Endothelial cell of umbilical vein (primary cell): ENCODE data around the gene CSNK1E. TPM values are rescaled to one million over a fixed set of nuclear protein-coding genes. Genes with fewer than 3 reads are reported as not detected.

Experiments used
- BruUV-seq: library from RNA; stranded (reverse); fragments of 400-500 nt; replicated peaks from 2 replicates; lab custom pipeline; 2021; lab: Mats Ljungman, UMichigan
- CTCF ChIA-PET: fragments of 300-600, 350-600 bp; sonication (Branson Sonifier 250); formaldehyde crosslinking; loops from one replicate; lab custom pipeline; 2021; ENCODE audit warnings: antibody characterized with exemption, inconsistent platforms; lab: Charles Lee
- POLR2A ChIA-PET: fragments of 300-600, 350-600 bp; sonication (Branson Sonifier 250); formaldehyde crosslinking; loops from one replicate; lab custom pipeline; 2021; ENCODE audit warnings: antibody characterized with exemption, inconsistent platforms; lab: Charles Lee
- DNase-seq: peaks from one replicate; pipeline ENCODE4 v3.0.0-alpha.2; 2011; ENCODE audit warnings: low read depth, low spot score
- FAIRE-seq: peaks from 2 replicates; lab custom pipeline; 2011; peaks lifted over from hg19 to GRCh38; lab: Jason Lieb, UNC
- H2AFZ ChIP-seq: 2 replicates; pipeline ENCODE4 v1.6.0; 2012; ENCODE audit warnings: low read depth, low read length, control low read depth, inconsistent platforms
- H3K27ac ChIP-seq: 2 replicates; pipeline ENCODE4 v1.5.1; 2011; ENCODE audit warnings: low read depth, mild to moderate bottlenecking, control low read depth, low read length, moderate library complexity; ENCODE audit not compliant: insufficient read depth
- H3K27me3 ChIP-seq, 2 experiments: 2 replicates each; pipeline versions ENCODE4 v1.6.0 to v1.6.1; 2011; ENCODE audit warnings: low read length in 2 of 2, mixed read lengths in 1 of 2; ENCODE audit not compliant: control insufficient read depth in 2 of 2, insufficient read depth in 2 of 2
- H3K36me3 ChIP-seq, 2 experiments: 2 replicates in 1 of 2; 3 replicates in 1 of 2; pipeline ENCODE4 v1.5.1; 2011; ENCODE audit warnings: low read length in 2 of 2, mild to moderate bottlenecking in 1 of 2, moderate library complexity in 1 of 2; ENCODE audit not compliant: control insufficient read depth in 2 of 2, insufficient read depth in 2 of 2; ENCODE audit errors: extremely low read depth in 1 of 2
- H3K4me1 ChIP-seq: 3 replicates; pipeline ENCODE4 v1.5.1; 2011; ENCODE audit warnings: mild to moderate bottlenecking, low read length; ENCODE audit not compliant: control insufficient read depth, insufficient read depth; ENCODE audit errors: extremely low read depth
- H3K4me2 ChIP-seq: 2 replicates; pipeline ENCODE4 v1.6.1; 2011; ENCODE audit warnings: low read length, control low read depth, mixed read lengths; ENCODE audit not compliant: insufficient read depth
- H3K4me3 ChIP-seq, 3 experiments: fragments of 200-600 bp in 1 of 3; sonication (generic), shearing (Covaris generic) in 1 of 3; replicated peaks in 1 of 3; 2 replicates each; pipeline ENCODE4 v1.5.1; 2011 to 2016; ENCODE audit warnings: control low read depth in 3 of 3, low read length in 3 of 3, mild to moderate bottlenecking in 2 of 3, inconsistent platforms in 1 of 3, low read depth in 1 of 3, moderate library complexity in 1 of 3; ENCODE audit not compliant: insufficient read depth in 1 of 3
- H3K79me2 ChIP-seq: 2 replicates; pipeline ENCODE4 v1.6.0; 2012; ENCODE audit warnings: low read length, inconsistent platforms; ENCODE audit not compliant: control insufficient read depth, insufficient read depth
- H3K9ac ChIP-seq: replicated peaks from 2 replicates; pipeline ENCODE3; 2011; ENCODE audit warnings: low read length, control low read depth; ENCODE audit not compliant: insufficient read depth; ENCODE audit errors: extremely low read depth
- H3K9me1 ChIP-seq: replicated peaks from 3 replicates; pipeline ENCODE4 v1.6.0; 2011; ENCODE audit warnings: mild to moderate bottlenecking, low read length; ENCODE audit not compliant: control insufficient read depth, insufficient read depth; ENCODE audit errors: extremely low read depth
- H3K9me3 ChIP-seq: replicated peaks from 2 replicates; pipeline ENCODE4 v1.5.1; 2012; ENCODE audit warnings: low read length, inconsistent platforms; ENCODE audit not compliant: control insufficient read depth, insufficient read depth
- H4K20me1 ChIP-seq: replicated peaks from 2 replicates; pipeline ENCODE3; 2011; ENCODE audit warnings: mild to moderate bottlenecking, low read length; ENCODE audit not compliant: control insufficient read depth, insufficient read depth; ENCODE audit errors: extremely low read depth
- CTCF ChIP-seq, 2 donors: IDR thresholded peaks; 1 replicate in 1 of 2; 2 replicates in 1 of 2; pipeline ENCODE4 v1.5.1; 2011; ENCODE audit warnings: low read length in 2 of 2, mild to moderate bottlenecking in 2 of 2, moderate library complexity in 2 of 2, control low read depth in 1 of 2, inconsistent platforms in 1 of 2, low read depth in 1 of 2; ENCODE audit not compliant: insufficient read depth in 1 of 2; ENCODE audit errors: extremely low read depth in 1 of 2
- EZH2 ChIP-seq: IDR thresholded peaks from 2 replicates; pipeline ENCODE4 v1.6.1; 2012; ENCODE audit warnings: borderline replicate concordance, low read depth, mild to moderate bottlenecking, moderate library complexity, low read length, inconsistent platforms; ENCODE audit not compliant: severe bottlenecking
- FOS ChIP-seq: IDR thresholded peaks from 2 replicates; pipeline ENCODE4 v1.6.1; 2011; ENCODE audit warnings: mild to moderate bottlenecking, low read length, moderate library complexity, borderline replicate concordance; ENCODE audit not compliant: insufficient read depth
- GATA2 ChIP-seq: IDR thresholded peaks from 2 replicates; pipeline ENCODE4 v1.7.0; 2011; ENCODE audit warnings: low read depth, mild to moderate bottlenecking, moderate library complexity, mixed read lengths, low read length; ENCODE audit not compliant: insufficient read length, insufficient read depth
- JUN ChIP-seq: IDR thresholded peaks from 2 replicates; pipeline ENCODE4 v1.6.1; 2011; ENCODE audit warnings: borderline replicate concordance, low read depth; ENCODE audit not compliant: insufficient read length, insufficient read depth
- MAX ChIP-seq: IDR thresholded peaks from 2 replicates; pipeline ENCODE4 v1.6.1; 2011; ENCODE audit not compliant: insufficient read depth, insufficient read length
- MYC ChIP-seq: IDR thresholded peaks from one replicate; pipeline ENCODE4 v1.6.1; 2011; ENCODE audit warnings: mild to moderate bottlenecking, low read depth, low read length
- POLR2A ChIP-seq: IDR thresholded peaks from 2 replicates; pipeline ENCODE4 v1.6.1; 2012; ENCODE audit warnings: low read depth, mild to moderate bottlenecking, control low read depth, low read length
- POLR2AphosphoS5 ChIP-seq: IDR thresholded peaks from 2 replicates; pipeline ENCODE4 v1.6.1; 2012; ENCODE audit warnings: low read depth, mild to moderate bottlenecking, control low read depth, low read length, moderate library complexity; ENCODE audit not compliant: insufficient read depth
- dilution Hi-C: fragments of 300-500 bp; cut with MboI; formaldehyde crosslinking; loops from one replicate; pipeline ENCODE4 v1.15.0; 2019; ENCODE audit warnings: low sequenced_read_pairs; ENCODE audit not compliant: extremely low pct_ligation_motif_present
- intact Hi-C: fragments of 100-400 bp; cut with micrococcal nuclease; formaldehyde crosslinking; loops from one replicate; pipeline ENCODE4 v1.10.0; 2022
- polyA plus RNA-seq, 4 experiments: library from polyadenylated mRNA; depleted of rRNA in 3 of 4; stranded (reverse) in 3 of 4; unstranded in 1 of 4; fragments of >200 nt; gene quantifications; 2 replicates each; pipeline versions ENCODE4 v1.2.1 to v1.2.3, GENCODE V29; 2011 to 2012; ENCODE audit warnings: missing spikeins in 1 of 4
- total RNA-seq: library from RNA; stranded (reverse); gene quantifications from 2 replicates; pipeline ENCODE4 v1.2.3, GENCODE V29; 2021

The CSNK1E gene
- total and polyA plus RNA-seq, 2 donors (not counting 3 experiments of a cell fraction or from before 2014, with no cell fraction given), result 259 to 262 TPM

- dilution Hi-C loops, result no loop called here
These were observed 74.0 kb downstream of the CSNK1E start for GRCh38 chr22:38243007-38243765.

More at GRCh38 chr22:38243007-38243765, 74.0 kb downstream of the CSNK1E start:
- H3K27ac ChIP-seq, result no peak overlapping the region
- ChIA-PET CTCF (interaction anchor here (0.7 to 1.3 kb wide), 2 partner anchors 14 to 30 kb away, joined by 3 to 5 read pairs; no protein-coding TSS in a partner anchor), POLR2A (interaction anchor here (0.6 kb wide), 1 partner anchor 12 kb away, joined by 3 read pairs; no protein-coding TSS in a partner anchor)
- H2AFZ ChIP-seq, result no peak overlapping the region
- H3K9me1 ChIP-seq, result no peaks in the 10 kb centered on the region
- no peak for DNase-seq
- no peak overlapping the region for H3K4me3 ChIP-seq
- no peaks in the 10 kb centered on the region for H4K20me1 ChIP-seq
- H3K4me2 ChIP-seq, result no peak overlapping the region
- TF ChIP-seq GATA2 (no peak), POLR2A (no peak), JUN (no peak), EZH2 (no peak), MAX (no peak), POLR2AphosphoS5 (no peak), MYC (no peak), FOS (no peak), CTCF (IDR thresholded peaks at IDR 0.05; ENCODE audit: extremely low read depth in 1 of 2, insufficient read depth in 1 of 2, low read depth in 1 of 2, low read length in 2 of 2) (no peak)
- peaks cover 5 to 38% of the 10 kb centered on the region in 2 experiments for H3K36me3 ChIP-seq
- FAIRE-seq, result no peak
- H3K4me1 ChIP-seq, result peaks cover 31% of the 10 kb centered on the region
- no peak overlapping the region for H3K9ac ChIP-seq
- H3K79me2 ChIP-seq, result peaks cover 6% of the 10 kb centered on the region
- H3K9me3 ChIP-seq, result no peaks in the 10 kb centered on the region
- intact Hi-C loops, result no loop called here
- H3K27me3 ChIP-seq, result no peaks in the 10 kb centered on the region
- BruUV-seq, result no TSS peak
